ENCODE measurements around the gene AFAP1. TPM values are rescaled to one million over a fixed set of nuclear protein-coding genes. Genes with fewer than 3 reads are reported as not detected.

Gene AFAP1
- total and polyA plus RNA-seq, 2 donors (not counting 1 experiment from before 2014, with no cell fraction given) = 0.03 to 0.44 TPM

- no peak overlapping the region for H2AFZ ChIP-seq (ENCODE audit: insufficient read depth, low read depth, low read length, poor library complexity, severe bottlenecking)
- CTCF ChIA-PET = no interaction called here
- Mint-ChIP-seq H3K9me3 (ENCODE audit: insufficient read depth) (no peaks in the 10 kb centered on the region), H3K27me3 (peaks cover 3% of the 10 kb centered on the region), H3K27ac (no peak overlapping the region), H3K4me3 (no peak overlapping the region), H3K4me1 (no peaks in the 10 kb centered on the region)
- H3K9me3 ChIP-seq (ENCODE audit: control extremely low read depth in 1 of 3, control insufficient read depth in 2 of 3, insufficient read depth in 1 of 3, low read length in 2 of 3) = peaks cover 0 to 16% (median 0%) of the 10 kb centered on the region in 3 donors
- ATAC-seq (ENCODE audit: low read depth) (no peak), DNase-seq (no peak)
- POLR2A ChIA-PET = no interaction called here
- intact Hi-C loops (cut with micrococcal nuclease) = no loop called here
- no peak overlapping the region for H3K4me2 ChIP-seq (replicated peaks; ENCODE audit: low read depth, low read length, poor library complexity, severe bottlenecking)
- no peak overlapping the region for H3K9ac ChIP-seq (ENCODE audit: low read length)
- no peaks in the 10 kb centered on the region for H3K27me3 ChIP-seq (replicated peaks in 1 of 4; ENCODE audit: control extremely low read depth in 1 of 4, control insufficient read depth in 3 of 4, insufficient read depth in 4 of 4, low read length in 3 of 4)
- 84% methylated on average over 22 of the region's 22 CpGs for WGBS (ENCODE audit: insufficient coverage)
- no peaks in the 10 kb centered on the region for H3K4me1 ChIP-seq (ENCODE audit: control insufficient read depth in 2 of 2, insufficient read depth in 2 of 2, low read length in 2 of 2)
- H4K20me1 ChIP-seq (ENCODE audit: control insufficient read depth, insufficient read depth, low read length, poor library complexity, severe bottlenecking) = no peaks in the 10 kb centered on the region
- H3K27ac ChIP-seq (ENCODE audit: low read length in 2 of 2) = no peak overlapping the region
- H3K79me2 ChIP-seq (ENCODE audit: control insufficient read depth, insufficient read depth, low read length) = no peaks in the 10 kb centered on the region
- no peak overlapping the region for H3K4me3 ChIP-seq (ENCODE audit: control extremely low read depth in 1 of 5, extremely low read depth in 1 of 5, insufficient read depth in 1 of 5, low read depth in 2 of 5, low read length in 4 of 5)
- H3K36me3 ChIP-seq (replicated peaks in 1 of 2; ENCODE audit: control extremely low read depth in 1 of 2, control insufficient read depth in 1 of 2, extremely low read depth in 1 of 2, insufficient read depth in 2 of 2, low read length in 1 of 2) = no peaks in the 10 kb centered on the region
- TF ChIP-seq CTCF (IDR thresholded peaks at IDR 0.05) (no peak), EZH2 (IDR thresholded peaks at IDR 0.05; ENCODE audit: borderline replicate concordance, insufficient read depth, low read depth, low read length, poor library complexity, severe bottlenecking) (no peak)
These were observed 212.8 kb downstream of the AFAP1 start for GRCh38 chr4:7726665-7727413.

GRCh38 chr4:7725951-7726350 is 213.7 kb downstream of the AFAP1 start:
- CTCF ChIA-PET = interaction anchor here (1.1 kb wide), 1 partner anchor 9 kb away, joined by 4 read pairs; no protein-coding TSS in a partner anchor
- no peak overlapping the region for H3K4me3 Mint-ChIP-seq
- no peak for TF ChIP-seq CTCF (IDR thresholded peaks at IDR 0.05)
- no peak for TF ChIP-seq EZH2 (IDR thresholded peaks at IDR 0.05; ENCODE audit: borderline replicate concordance, insufficient read depth, low read depth, low read length, poor library complexity, severe bottlenecking)

More at GRCh38 chr4:7725951-7726350, 213.7 kb downstream of the AFAP1 start:
- no peak overlapping the region for H2AFZ ChIP-seq (ENCODE audit: insufficient read depth, low read depth, low read length, poor library complexity, severe bottlenecking)
- DNase-seq (no peak), ATAC-seq (ENCODE audit: low read depth) (no peak)
- H3K4me2 ChIP-seq (replicated peaks; ENCODE audit: low read depth, low read length, poor library complexity, severe bottlenecking) = no peak overlapping the region
- no peaks in the 10 kb centered on the region for H3K79me2 ChIP-seq (ENCODE audit: control insufficient read depth, insufficient read depth, low read length)
- intact Hi-C loops (cut with micrococcal nuclease) = no loop called here
- Mint-ChIP-seq H3K27me3 (peaks cover 3% of the 10 kb centered on the region), H3K27ac (no peak overlapping the region), H3K4me1 (no peaks in the 10 kb centered on the region), H3K9me3 (ENCODE audit: insufficient read depth) (no peaks in the 10 kb centered on the region)
- no peak overlapping the region for H3K27ac ChIP-seq (ENCODE audit: low read length in 2 of 2)
- no peaks in the 10 kb centered on the region for H4K20me1 ChIP-seq (ENCODE audit: control insufficient read depth, insufficient read depth, low read length, poor library complexity, severe bottlenecking)
- 81% methylated on average over 9 of the region's 9 CpGs for WGBS (ENCODE audit: insufficient coverage)
- H3K4me3 ChIP-seq (ENCODE audit: control extremely low read depth in 1 of 5, extremely low read depth in 1 of 5, insufficient read depth in 1 of 5, low read depth in 2 of 5, low read length in 4 of 5) = no peak overlapping the region
- no peaks in the 10 kb centered on the region for H3K4me1 ChIP-seq (ENCODE audit: control insufficient read depth in 2 of 2, insufficient read depth in 2 of 2, low read length in 2 of 2)
- H3K36me3 ChIP-seq (replicated peaks in 1 of 2; ENCODE audit: control extremely low read depth in 1 of 2, control insufficient read depth in 1 of 2, extremely low read depth in 1 of 2, insufficient read depth in 2 of 2, low read length in 1 of 2) = no peaks in the 10 kb centered on the region
- no peak overlapping the region for H3K9ac ChIP-seq (ENCODE audit: low read length)
- POLR2A ChIA-PET = no interaction called here
- no peaks in the 10 kb centered on the region for H3K27me3 ChIP-seq (replicated peaks in 1 of 4; ENCODE audit: control extremely low read depth in 1 of 4, control insufficient read depth in 3 of 4, insufficient read depth in 4 of 4, low read length in 3 of 4)
- peaks cover 0 to 16% (median 0%) of the 10 kb centered on the region in 3 donors for H3K9me3 ChIP-seq (ENCODE audit: control extremely low read depth in 1 of 3, control insufficient read depth in 2 of 3, insufficient read depth in 1 of 3, low read length in 2 of 3)

All from B cell (primary cell).